Renal cortical epithelial cell (primary cell): ENCODE results near the gene ATP6V1G2. TPM values are rescaled to one million over a fixed set of nuclear protein-coding genes. Genes with fewer than 3 reads are reported as not detected.
A peak's percentile ranks its signal among the peaks of the same experiment; 100 is the strongest.
"Not testable (repeated sequence)": the region's sequence is repeated elsewhere in the genome, so short reads cannot be mapped to it uniquely, and the experiment has no call there.

Experiments
- DNase-seq: peaks from one replicate; pipeline ENCODE4 v3.0.0-alpha.2; 2011; ENCODE audit warnings: low read depth
- total RNA-seq: library from RNA; depleted of rRNA; stranded (reverse); fragments of >200 nt; gene quantifications from 2 replicates; pipeline ENCODE4 v1.2.3, GENCODE V29; 2014

The ATP6V1G2 gene
- total RNA-seq, 1 donor from 2014 or later = 1.0 TPM

DNA sequence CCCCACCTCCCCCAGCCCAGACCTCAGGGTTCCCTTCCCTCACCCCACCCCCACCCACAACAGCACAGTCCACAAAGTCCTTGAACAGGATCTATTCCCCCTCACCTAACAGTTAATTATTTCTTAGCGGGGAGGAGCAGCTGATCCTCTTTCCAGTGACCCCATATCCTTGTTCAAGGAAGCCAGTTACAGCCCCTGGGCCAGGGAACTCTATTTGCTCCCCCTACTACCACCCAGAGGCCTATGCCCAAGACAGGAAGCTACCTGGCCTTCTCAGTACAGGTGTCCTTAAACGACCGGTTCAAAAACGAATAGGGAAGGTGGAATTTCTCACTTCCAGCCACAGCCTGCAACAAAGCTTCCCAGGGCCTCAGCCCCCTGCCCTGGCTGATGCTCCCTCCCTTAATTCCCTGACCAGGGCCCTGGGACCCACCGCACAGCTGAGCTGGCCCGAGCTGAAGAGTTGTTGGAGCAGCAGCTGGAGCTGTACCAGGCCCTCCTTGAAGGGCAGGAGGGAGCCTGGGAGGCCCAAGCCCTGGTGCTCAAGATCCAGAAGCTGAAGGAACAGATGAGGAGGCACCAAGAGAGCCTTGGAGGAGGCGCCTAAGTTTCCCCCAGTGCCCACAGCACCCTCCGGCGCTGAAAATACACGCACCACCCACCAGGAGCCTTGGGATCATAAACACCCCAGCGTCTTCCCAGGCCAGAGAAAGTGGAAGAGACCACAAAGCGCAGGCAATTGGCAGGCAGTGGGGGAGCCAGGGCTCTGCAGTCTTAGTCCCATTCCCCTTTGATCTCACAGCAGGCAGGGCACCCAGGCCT, 16.9 kb downstream of the ATP6V1G2 start:
- peak; percentile 25 for DNase-seq

DNA sequence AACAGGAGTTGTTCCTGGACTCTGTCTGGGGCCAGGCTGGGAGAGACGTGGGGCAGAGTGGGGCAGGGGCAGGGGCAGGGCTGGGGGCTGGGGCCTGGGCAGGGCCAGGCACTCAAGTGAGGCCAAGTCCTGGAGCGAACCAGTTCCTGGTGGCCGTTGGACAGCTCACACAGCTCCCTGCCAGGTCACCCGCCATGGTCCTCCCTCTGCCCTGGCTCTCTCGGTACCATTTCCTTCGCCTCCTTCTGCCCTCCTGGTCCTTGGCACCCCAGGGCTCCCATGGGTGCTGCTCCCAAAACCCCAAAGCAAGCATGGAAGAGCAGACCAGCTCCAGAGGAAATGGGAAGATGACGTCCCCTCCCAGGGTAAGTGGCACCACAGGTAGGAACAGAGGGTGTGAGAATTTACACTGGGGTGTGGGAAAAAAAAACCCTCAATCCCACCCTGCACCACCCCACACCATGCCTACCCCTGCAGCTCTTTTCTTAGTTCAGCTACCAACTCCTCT, 17.5 kb downstream of the ATP6V1G2 start, which contains the start of gene MCCD1:
TSS of gene MCCD1 (plus strand) at position 142 of the 508 bp plus-strand sequence. CDS start at position 195, 53 bp downstream.
- DNase-seq = no peak

DNA sequence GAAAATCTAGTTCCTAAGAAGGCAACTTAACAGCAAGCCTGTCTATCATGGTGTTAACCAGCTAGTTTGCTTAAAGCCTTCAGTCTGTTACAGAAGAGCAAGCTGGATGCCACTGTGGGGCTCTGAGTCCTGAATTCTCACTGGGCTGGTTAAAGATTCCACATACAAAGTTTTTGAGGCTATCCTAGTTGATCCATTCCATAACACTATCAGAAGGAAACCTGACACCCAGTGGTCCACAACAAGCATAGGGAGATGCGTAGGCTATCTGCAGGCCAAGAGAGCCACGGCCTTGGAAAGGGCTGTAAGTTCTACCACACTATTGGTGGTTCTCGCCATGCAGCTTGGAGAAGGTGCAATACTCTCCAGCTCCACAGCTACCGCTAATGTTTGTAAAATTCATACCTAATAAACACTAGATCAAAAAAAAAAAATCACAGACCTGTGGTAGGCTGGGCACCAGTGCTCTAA, 18.1 kb downstream of the ATP6V1G2 start:
- DNase-seq = no peak

DNA sequence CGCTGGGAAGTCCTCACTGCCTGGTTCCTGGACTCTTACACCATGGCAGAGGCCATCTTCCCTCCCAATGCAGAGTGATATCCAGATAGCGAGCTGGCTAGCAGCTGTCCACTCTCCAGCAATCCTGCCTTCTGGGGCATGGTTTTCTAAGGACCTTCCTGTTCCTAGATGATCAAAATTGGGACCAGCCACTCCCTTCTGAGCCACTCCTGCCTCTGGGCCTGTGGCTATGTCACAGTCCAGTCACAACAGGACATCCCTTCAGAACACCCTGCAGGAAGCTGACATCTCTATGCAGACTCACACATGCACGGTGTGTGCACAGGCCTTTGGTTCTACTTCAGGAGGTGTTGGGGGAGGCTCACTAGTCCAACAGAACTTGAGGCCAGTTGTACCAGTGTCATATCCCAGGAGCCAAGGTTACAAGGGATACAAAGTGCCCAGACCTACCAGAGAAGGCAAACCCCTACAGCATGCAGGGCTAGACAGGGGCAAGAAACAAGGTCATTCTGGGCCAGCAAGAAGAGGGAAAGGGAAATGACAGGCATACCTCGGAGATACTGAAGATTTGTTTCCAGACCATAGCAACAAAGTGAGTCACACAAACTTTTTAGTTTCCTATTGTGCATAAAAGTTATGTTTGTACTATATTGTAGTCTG, 20.3 kb downstream of the ATP6V1G2 start:
- peak; percentile 33 for DNase-seq

DNA sequence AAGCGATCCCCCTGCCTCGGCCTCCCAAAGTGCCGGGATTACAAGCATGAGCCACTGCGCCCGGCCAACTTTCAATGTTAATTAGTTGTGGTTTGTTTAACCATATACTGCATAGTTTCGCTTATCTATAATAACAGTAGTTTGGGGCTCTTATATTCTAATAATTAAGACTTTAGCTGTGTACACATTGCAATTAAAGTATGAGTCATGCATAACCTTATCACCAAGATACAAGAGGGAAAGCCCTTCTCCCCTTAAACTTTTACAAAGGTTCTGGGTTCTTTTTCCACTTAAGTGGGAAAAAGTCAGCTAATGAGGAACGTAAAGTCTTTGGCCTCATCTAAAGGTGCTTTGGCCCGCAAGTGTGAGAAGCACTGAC, 20.9 kb downstream of the ATP6V1G2 start:
- DNase-seq = no peak

DNA sequence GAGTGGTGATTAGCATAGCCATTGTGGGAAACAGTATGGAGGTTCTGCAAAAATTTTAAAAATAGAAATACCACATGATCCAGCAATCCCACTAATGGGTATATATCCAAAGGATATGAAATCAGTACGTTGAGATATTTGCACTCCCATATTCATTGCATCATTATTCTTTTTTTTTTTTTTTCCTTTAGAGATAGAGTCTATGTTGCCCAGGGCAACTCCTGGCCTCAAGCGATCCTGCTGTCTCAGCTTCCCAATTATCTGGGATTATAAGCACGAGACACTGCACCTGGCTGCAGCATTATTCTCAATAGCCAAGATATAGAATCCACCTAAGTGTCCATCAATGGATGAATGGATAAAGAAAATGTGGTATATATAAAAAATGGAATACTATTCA, 24.6 kb downstream of the ATP6V1G2 start:
- DNase-seq = no peak

DNA sequence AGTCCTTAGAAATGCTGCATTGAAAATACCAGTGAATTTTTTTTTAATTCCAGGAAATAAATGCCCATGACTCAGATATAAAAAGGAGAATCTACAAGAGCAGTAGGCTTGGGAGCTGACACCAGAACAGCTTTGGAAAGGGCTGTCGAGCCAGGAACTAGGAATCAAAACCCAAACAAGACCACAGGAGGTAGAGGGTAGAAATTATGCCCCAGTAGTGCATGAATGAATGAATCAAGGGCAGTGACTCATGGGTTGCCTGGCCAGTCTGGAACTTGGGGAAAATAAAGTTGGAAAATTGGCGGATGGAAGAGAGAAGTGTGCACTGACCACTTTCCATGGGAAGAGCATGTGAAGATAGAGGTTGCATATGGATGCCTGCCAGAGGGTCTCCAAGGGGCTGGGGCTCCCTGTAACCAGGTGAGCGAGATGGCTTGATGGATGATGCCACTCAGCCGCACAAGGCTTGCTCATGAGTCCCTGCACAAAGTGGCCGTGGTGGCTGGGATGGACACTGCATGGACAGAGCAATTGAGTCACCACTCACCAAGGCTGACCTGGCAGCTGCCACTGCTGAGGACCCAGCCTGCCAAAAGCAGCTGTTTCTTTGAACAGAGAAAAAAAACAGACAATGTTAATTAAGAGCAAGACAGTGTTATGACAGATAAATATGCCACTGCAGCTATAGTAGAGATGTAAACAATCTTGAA, 32.8 kb downstream of the ATP6V1G2 start:
- DNase-seq = no peak

DNA sequence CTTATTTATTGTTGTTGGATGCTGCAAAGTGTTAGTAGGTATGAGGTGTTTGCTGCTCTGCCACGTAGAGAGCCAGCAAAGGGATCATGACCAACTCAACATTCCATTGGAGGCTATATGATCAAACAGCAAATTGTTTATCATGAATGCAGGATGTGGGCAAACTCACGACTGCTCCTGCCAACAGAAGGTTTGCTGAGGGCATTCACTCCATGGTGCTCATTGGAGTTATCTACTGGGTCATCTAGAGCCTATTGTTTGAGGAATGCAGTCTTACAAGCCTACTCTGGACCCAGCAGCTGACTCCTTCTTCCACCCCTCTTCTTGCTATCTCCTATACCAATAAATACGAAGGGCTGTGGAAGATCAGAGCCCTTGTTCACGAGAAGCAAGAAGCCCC, 36.4 kb downstream of the ATP6V1G2 start:
- no peak for DNase-seq

DNA sequence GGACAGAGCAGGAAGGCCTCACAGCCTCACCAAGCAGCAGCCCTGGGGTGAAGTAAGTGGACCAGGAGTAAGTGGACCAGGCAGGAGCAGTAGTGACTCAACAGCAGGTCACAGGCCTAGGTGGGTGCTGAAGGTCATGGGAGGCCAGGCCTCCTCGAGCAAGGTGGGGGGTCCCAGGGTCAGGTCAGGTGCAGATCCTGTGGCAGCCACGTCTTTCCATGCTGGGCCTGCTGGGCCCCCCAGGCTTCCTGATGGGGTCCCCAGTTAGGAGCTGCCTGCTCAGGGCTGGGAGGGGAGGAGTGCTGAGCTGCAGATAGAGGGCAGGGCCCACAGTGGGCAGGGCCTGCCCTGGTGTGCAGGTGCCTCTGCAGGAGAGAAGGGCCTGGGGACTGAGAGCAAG, 37.4 kb downstream of the ATP6V1G2 start:
- not testable (repeated sequence) for DNase-seq

DNA sequence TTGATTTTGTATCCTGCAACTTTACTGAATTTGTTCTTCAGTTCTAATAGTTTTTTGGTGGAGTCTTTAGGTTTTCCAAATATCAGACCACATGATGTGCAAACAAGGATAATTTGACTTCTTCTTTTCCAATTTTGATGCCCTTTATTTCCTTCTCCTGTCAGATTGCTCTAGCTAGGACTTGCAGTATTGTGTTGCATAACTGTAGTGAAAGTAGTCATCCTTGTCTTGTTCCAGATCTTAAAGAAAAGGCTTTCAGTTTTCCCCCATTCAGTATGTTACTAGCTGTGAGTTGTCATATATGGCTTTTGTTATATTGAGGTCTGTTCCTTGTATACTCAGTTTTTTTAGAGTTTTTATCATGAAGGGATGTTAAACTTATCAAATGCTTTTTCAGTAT, 43.8 kb downstream of the ATP6V1G2 start:
- no peak for DNase-seq

DNA sequence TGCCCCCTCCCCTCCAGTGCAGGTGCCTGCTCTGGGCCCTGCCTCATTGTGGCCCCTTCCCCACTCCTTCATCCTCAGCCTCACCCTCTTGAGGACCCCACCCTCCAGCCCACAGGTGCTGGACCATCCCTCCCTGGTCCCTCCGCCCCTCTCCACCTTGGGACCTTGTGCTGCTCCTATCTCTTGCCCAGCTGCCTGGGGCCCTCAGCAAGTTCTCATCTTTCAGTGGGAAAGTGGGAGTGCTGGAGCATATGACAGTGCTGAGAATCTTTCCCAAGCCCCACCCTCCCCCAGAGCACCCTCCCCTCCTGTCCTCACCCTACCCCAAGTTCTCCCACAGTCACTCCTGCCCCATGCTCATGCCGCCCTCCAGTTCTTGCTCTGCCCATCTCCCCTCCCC, 46.8 kb downstream of the ATP6V1G2 start:
- not testable (repeated sequence) for DNase-seq

DNA sequence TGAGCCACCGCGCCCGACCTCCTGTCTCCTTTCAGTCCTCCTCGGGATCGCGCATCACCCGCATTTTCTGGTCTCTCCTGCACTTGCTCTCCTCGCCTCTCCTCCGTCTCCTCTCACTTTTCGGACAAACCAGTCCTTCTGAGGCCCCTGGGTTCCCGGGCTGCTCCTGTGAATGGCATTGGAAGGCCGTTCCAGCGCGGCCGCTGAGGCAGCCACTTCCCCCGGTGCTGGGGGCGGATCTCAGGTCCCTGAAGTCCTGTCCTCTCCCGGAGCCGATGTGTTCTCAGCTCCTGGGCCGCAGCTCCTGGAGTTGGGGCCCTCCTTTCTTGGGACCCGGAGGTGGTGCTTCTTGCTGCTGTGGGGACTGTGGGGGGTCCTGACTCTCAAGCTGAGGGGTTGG, 47.7 kb downstream of the ATP6V1G2 start:
- DNase-seq = no peak

DNA sequence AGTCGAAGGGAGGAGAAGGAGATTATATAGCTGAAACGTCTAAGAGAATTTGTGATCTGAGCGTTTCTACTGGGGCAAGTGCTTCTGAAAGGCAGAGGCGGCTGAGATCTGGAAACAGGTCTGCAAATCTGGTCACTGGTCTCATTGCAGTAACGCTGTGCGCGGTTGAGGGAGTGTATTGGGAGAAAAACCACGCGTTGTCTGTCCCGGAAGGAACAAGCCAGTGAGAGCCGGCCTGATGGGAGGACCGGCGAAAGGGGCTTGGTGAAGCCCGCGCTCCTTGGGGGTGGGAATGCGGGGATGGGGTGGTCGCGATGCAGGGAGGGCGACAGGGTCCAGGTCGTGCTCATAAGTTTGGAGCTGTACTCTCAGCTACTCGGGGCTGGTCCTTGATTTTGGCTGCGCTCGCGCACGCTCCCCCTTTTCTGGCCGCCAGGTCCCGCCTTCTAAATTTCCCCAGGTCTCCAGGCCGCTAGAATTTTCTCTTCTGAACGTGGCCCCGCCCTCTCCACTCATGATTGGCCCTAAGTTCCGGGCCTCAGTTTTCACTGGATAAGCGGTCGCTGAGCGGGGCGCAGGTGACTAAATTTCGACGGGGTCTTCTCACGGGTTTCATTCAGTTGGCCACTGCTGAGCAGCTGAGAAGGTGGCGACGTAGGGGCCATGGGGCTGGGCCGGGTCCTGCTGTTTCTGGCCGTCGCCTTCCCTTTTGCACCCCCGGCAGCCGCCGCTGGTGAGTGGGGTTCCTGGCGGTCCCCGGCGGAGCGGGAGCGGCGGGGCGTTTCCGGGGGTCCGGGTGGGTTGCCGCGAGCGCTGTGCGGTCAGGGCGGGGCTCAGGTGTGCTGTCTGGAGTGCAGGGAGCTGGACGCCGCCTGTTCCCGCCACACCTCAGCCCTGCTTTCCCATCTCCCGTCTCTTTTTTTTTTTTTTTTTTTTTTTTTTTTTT, 48.6 kb downstream of the ATP6V1G2 start, which contains the start of gene MICB:
TSS of gene MICB (plus strand) at position 615 of the 946 bp plus-strand sequence. CDS start at position 664, 49 bp downstream.
- peak; percentile 84 for DNase-seq

DNA sequence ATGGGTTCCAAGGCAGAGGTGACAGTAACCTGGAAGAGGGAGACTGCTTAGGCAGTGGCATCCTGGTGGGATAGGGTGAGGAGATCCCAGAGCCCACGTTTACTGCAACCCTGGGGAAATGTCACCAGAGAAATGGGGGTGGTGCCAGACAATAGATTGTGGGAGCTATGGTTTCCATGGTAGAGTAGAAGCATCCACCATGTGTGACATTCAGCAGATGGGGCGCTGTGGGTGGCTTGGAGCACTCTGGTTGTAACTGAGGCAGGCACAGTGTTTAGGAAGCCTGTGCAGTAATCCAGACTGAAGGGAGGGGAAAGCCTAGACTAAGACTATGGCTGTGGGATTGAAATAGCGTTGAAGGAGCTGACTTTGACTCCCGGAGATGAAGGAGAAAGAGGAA, 49.6 kb downstream of the ATP6V1G2 start:
- DNase-seq = not testable (repeated sequence)

DNA sequence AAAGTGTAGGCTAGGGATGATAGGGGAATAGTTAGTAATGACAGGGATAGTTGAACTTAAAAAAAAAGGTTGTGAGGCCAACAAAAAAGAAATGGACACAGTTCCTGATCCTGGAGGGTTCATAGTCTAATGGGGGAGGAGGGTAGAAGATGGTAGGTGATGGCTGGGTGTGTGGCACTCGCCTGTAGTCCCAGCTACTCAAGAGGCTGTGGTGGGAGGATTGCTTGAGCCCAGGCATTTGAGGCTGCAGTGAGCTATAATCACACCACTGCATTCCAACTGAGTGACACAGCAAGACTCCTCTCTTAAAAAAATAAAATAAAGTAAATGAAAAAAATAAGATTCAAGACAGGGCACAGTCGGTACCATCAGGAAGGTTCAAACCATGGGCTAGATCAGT, 50.8 kb downstream of the ATP6V1G2 start:
- peak; percentile 77 for DNase-seq

Other genes with a start within 250 kb of the ATP6V1G2 start
- gene HLA-B, start 189.4 kb downstream of the ATP6V1G2 start, total RNA-seq = 208 and 644 TPM in 2 replicates
- 33.0 and 55.6 TPM in 2 replicates for gene MICA, start 143.0 kb downstream of the ATP6V1G2 start, total RNA-seq
- 5.3 and 17.5 TPM in 2 replicates for gene MICB, start 48.5 kb downstream of the ATP6V1G2 start, total RNA-seq
- gene MCCD1, start 17.6 kb downstream of the ATP6V1G2 start, total RNA-seq = 0.15 TPM in 1 of 2 replicates, not detected in the other
- gene DDX39B, start 4.6 kb downstream of the ATP6V1G2 start, total RNA-seq = 234 and 346 TPM in 2 replicates
- gene NFKBIL1, start 1.0 kb upstream of the ATP6V1G2 start, total RNA-seq = 17.6 and 30.0 TPM in 2 replicates
- gene LTA, start 25.7 kb upstream of the ATP6V1G2 start, total RNA-seq = not detected in 2 replicates
- gene TNF, start 29.0 kb upstream of the ATP6V1G2 start, total RNA-seq = 2.4 and 7.8 TPM in 2 replicates
- gene LTB, start 35.8 kb upstream of the ATP6V1G2 start, total RNA-seq = 7.0 and 35.1 TPM in 2 replicates
- not detected in 2 replicates for gene LST1, start 39.7 kb upstream of the ATP6V1G2 start, total RNA-seq
- not detected in 2 replicates for gene NCR3, start 46.4 kb upstream of the ATP6V1G2 start, total RNA-seq
- gene AIF1, start 68.6 kb upstream of the ATP6V1G2 start, total RNA-seq = not detected in 2 replicates
- gene PRRC2A, start 74.1 kb upstream of the ATP6V1G2 start, total RNA-seq = 13.9 and 90.6 TPM in 2 replicates
- 130 and 241 TPM in 2 replicates for gene BAG6, start 106.1 kb upstream of the ATP6V1G2 start, total RNA-seq
- 0.69 and 0.80 TPM in 2 replicates for gene APOM, start 109.3 kb upstream of the ATP6V1G2 start, total RNA-seq
- gene C6orf47, start 114.2 kb upstream of the ATP6V1G2 start, total RNA-seq = 28.6 and 32.0 TPM in 2 replicates
- 9.1 and 16.0 TPM in 2 replicates for gene GPANK1, start 118.4 kb upstream of the ATP6V1G2 start, total RNA-seq
- gene CSNK2B, start 119.5 kb upstream of the ATP6V1G2 start, total RNA-seq = 116 and 121 TPM in 2 replicates
- 2.6 TPM in 1 of 2 replicates, not detected in the other for gene LY6G5B, start 123.4 kb upstream of the ATP6V1G2 start, total RNA-seq
- 0.40 TPM in 1 of 2 replicates, not detected in the other for gene LY6G5C, start 134.5 kb upstream of the ATP6V1G2 start, total RNA-seq
- gene ABHD16A, start 156.7 kb upstream of the ATP6V1G2 start, total RNA-seq = 54.7 and 56.6 TPM in 2 replicates
- gene LY6G6F, start 160.3 kb upstream of the ATP6V1G2 start, total RNA-seq = not detected in 2 replicates
- not detected in 2 replicates for gene LY6G6D, start 168.7 kb upstream of the ATP6V1G2 start, total RNA-seq
- gene LY6G6C, start 175.1 kb upstream of the ATP6V1G2 start, total RNA-seq = not detected in 2 replicates
- gene MPIG6B, start 176.8 kb upstream of the ATP6V1G2 start, total RNA-seq = not detected in 2 replicates
- 101 and 121 TPM in 2 replicates for gene DDAH2, start 182.7 kb upstream of the ATP6V1G2 start, total RNA-seq
- gene CLIC1, start 189.9 kb upstream of the ATP6V1G2 start, total RNA-seq = 345 and 2,008 TPM in 2 replicates
- gene MSH5, start 193.4 kb upstream of the ATP6V1G2 start, total RNA-seq = 4.4 and 6.6 TPM in 2 replicates
- gene SAPCD1, start 216.0 kb upstream of the ATP6V1G2 start, total RNA-seq = 0.50 and 0.69 TPM in 2 replicates
- 2.6 and 8.5 TPM in 2 replicates for gene VWA7, start 230.7 kb upstream of the ATP6V1G2 start, total RNA-seq
- 67.4 and 103 TPM in 2 replicates for gene VARS1, start 249.1 kb upstream of the ATP6V1G2 start, total RNA-seq